ENCODE measurements around the gene CPNE1.
A peak's percentile ranks its signal among the peaks of the same experiment; 100 is the strongest.

Gene CPNE1

DNA sequence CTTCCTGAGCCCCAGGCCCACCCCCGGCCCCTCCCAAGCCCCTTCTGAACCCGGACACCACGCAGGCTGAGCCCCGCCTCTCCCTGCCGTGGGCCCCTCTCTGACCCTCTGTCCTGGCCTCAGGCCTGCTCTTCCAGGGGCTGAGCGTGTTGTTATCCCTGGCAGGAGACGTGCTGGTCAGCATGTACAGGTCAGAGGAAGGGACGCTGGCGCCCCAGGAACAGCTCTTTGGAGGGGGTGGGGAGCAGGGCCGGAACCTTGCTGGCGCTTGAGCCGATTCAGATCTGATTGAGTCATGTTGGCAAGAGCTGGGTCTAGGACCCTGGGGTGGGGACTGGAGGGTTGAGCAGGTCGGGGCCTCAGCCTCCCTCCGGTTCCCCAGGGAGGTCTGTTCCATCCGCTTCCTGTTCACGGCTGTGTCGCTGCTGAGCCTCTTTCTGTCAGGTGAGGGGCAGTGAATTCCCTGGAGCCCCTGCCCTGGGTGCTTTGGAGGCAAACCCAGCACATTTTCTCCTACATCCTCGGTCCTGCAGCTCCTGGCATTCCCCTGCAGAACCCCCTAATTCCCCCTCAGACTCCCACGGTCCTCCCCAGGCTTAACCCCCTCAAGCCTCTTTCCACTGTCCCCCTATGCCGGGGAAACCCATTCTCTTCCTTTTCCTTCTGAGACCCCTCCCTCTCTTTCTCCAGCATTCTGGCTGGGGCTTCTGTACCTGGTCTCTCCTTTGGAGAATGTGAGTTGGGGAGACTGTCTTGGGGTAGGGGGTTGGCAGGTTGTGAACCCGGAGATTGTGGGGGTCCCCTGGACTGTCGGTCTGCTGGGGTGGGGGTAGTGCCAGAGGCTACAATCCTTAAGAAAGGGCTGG lies 47.1 kb downstream of the CPNE1 start:
- Histone ChIP-seq H3K4me1 (ENCODE audit: insufficient read depth, poor library complexity, severe bottlenecking) (peaks cover 7% of the 10 kb centered on the region), H3K36me3 (ENCODE audit: low read depth) (peaks cover 7% of the 10 kb centered on the region; the same call in 1 of the 2 replicates), H3K27me3 (ENCODE audit: insufficient read depth, poor library complexity, severe bottlenecking) (no peaks in the 10 kb centered on the region), H3K9me3 (ENCODE audit: severe bottlenecking) (no peaks in the 10 kb centered on the region), H3K4me3 (ENCODE audit: severe bottlenecking) (peak overlapping the region; percentile 37), H3K27ac (ENCODE audit: poor library complexity, severe bottlenecking) (peak overlapping the region; percentile 69)
- peak; percentile 18 for ATAC-seq (ENCODE audit: low read depth)
- TF ChIP-seq, protein P1, sequence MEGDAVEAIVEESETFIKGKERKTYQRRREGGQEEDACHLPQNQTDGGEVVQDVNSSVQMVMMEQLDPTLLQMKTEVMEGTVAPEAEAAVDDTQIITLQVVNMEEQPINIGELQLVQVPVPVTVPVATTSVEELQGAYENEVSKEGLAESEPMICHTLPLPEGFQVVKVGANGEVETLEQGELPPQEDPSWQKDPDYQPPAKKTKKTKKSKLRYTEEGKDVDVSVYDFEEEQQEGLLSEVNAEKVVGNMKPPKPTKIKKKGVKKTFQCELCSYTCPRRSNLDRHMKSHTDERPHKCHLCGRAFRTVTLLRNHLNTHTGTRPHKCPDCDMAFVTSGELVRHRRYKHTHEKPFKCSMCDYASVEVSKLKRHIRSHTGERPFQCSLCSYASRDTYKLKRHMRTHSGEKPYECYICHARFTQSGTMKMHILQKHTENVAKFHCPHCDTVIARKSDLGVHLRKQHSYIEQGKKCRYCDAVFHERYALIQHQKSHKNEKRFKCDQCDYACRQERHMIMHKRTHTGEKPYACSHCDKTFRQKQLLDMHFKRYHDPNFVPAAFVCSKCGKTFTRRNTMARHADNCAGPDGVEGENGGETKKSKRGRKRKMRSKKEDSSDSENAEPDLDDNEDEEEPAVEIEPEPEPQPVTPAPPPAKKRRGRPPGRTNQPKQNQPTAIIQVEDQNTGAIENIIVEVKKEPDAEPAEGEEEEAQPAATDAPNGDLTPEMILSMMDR (IDR thresholded peaks at IDR 0.05; ENCODE audit: poor library complexity, severe bottlenecking): peak; percentile 68
- peak; percentile 96 for DNase-seq (ENCODE audit: low spot score)

DNA sequence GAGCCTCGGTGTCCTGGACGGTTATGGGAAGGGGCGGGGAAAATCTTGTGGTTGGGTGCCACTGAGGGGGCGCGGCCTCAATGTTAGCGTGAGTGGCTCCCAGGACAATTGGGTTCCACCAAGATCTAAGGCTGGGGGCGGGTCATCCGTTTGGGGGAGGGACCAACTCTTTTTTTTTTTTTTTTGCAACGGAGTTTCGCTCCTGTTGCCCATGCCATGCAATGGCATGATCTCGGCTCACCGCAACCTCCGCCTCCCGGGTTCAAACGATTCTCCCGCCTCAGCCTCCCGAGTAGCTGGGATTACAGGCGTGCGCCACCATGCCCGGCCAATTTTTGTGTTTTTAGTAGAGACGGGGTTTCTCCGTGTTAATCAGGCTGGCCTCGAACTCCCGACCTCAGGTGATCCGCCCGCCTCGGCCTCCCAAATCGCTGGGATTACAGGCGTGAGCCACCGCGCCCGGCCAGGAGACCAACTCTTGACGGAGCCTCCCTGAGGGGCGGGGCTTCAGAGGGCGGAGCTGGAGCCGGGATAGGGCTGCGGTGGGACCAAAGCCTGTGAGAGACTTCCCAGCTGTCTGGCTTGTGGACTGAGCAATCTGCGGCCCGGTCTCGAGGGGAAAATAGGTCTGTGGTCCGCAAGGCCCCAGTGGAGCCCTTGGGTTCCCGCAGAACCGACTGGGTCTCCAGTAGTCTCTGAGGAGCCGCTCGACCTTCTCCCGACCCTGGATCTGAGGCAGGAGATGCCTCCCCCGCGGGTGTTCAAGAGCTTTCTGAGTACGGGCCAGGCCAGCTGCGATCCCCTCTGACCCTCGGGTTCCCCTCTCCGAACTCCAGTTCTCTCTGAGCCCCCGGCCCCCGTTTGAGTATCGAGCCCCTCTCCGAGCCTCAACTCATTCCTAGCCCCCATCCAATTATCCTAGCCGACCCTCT lies 48.0 kb downstream of the CPNE1 start:
- peak overlapping the region; percentile 37 for H3K4me3 ChIP-seq (ENCODE audit: severe bottlenecking)
- ATAC-seq (ENCODE audit: low read depth): peak; percentile 24
- no peaks in the 10 kb centered on the region for H3K9me3 ChIP-seq (ENCODE audit: severe bottlenecking)
- peak overlapping the region; percentile 69 for H3K27ac ChIP-seq (ENCODE audit: poor library complexity, severe bottlenecking)
- no peaks in the 10 kb centered on the region for H3K27me3 ChIP-seq (ENCODE audit: insufficient read depth, poor library complexity, severe bottlenecking)
- DNase-seq (ENCODE audit: low spot score): peak; percentile 95
- TF ChIP-seq, protein P1 (IDR thresholded peaks at IDR 0.05; ENCODE audit: poor library complexity, severe bottlenecking): no peak
- H3K36me3 ChIP-seq (ENCODE audit: low read depth): no peaks in the 10 kb centered on the region
- H3K4me1 ChIP-seq (ENCODE audit: insufficient read depth, poor library complexity, severe bottlenecking): peaks cover 7% of the 10 kb centered on the region

DNA sequence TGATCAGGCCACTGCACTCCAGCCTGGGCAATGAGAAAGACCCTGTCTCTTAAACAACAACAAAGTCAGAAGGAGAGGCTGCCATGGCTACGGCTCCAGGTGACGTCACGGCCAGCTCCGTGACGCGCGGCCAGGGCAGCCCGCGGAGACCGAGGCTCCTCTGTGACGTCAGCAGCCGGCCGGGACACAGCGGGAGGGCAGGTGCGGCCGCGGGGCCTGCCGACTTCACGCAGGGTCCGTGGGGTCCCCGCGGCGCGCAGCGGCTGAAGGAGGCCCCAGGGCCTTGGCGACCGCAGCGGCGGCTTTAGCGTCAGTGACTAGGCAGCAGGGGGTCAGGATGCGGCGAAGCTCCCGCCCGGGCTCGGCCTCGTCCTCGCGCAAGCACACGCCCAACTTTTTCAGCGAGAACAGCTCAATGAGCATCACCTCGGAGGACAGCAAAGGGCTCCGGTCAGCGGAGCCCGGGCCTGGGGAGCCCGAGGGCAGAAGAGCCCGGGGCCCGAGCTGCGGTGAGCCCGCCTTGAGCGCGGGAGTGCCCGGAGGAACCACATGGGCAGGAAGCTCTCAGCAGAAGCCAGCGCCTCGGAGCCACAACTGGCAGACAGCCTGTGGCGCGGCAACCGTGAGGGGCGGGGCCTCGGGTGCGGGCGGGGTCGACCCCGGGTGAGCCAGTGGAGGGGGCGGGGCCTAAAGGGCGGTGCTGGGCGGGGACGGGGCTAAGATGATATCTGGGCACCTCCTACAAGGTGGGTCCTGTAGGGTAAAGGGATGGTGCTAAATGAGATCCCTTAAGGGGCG lies 48.8 kb downstream of the CPNE1 start, which contains the start of gene SPAG4:
Gene SPAG4 (plus strand): TSS at position 163 of the 798 bp plus-strand sequence. CDS start 175 bp downstream, at position 338.
- ATAC-seq (ENCODE audit: low read depth) (peak; percentile 70), DNase-seq (ENCODE audit: low spot score) (peak; percentile 100)
- no peaks in the 10 kb centered on the region for H3K36me3 ChIP-seq (ENCODE audit: low read depth)
- H3K4me3 ChIP-seq (ENCODE audit: severe bottlenecking): peak within 1 kb of the TSS; percentile 38
- peaks cover 7% of the 10 kb centered on the region for H3K4me1 ChIP-seq (ENCODE audit: insufficient read depth, poor library complexity, severe bottlenecking)
- H3K27me3 ChIP-seq (ENCODE audit: insufficient read depth, poor library complexity, severe bottlenecking): no peaks in the 10 kb centered on the region
- peak within 1 kb of the TSS; percentile 69 for H3K27ac ChIP-seq (ENCODE audit: poor library complexity, severe bottlenecking)
- TF ChIP-seq, protein P1 (IDR thresholded peaks at IDR 0.05; ENCODE audit: poor library complexity, severe bottlenecking): no peak
- H3K9me3 ChIP-seq (ENCODE audit: severe bottlenecking): no peaks in the 10 kb centered on the region

DNA sequence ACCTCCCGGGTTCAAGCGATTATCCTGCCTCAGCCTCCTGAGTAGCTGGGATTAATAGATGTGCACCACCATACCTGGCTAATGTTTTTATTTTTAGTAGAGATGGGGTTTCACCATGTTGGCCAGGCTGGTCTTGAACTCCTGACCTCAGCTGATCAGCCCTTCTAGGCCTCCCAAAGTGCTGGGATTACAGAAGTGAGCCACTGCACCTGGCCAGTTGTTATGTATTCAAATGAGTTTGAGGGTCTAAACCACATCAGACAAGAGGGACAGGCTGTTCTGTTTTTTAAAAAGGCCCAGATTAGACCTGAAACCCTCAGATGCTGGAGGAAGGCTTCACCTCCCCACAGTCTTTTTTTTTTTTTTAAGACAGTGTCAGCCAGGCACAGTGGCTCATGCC lies 53.2 kb downstream of the CPNE1 start:
- Histone ChIP-seq H3K36me3 (ENCODE audit: low read depth) (no peaks in the 10 kb centered on the region), H3K4me3 (ENCODE audit: severe bottlenecking) (no peak overlapping the region), H3K27me3 (ENCODE audit: insufficient read depth, poor library complexity, severe bottlenecking) (no peaks in the 10 kb centered on the region), H3K27ac (ENCODE audit: poor library complexity, severe bottlenecking) (no peak overlapping the region), H3K4me1 (ENCODE audit: insufficient read depth, poor library complexity, severe bottlenecking) (peaks cover 12% of the 10 kb centered on the region), H3K9me3 (ENCODE audit: severe bottlenecking) (no peaks in the 10 kb centered on the region)
- peak; percentile 15 for DNase-seq (ENCODE audit: low spot score)
- TF ChIP-seq, protein P1 (IDR thresholded peaks at IDR 0.05; ENCODE audit: poor library complexity, severe bottlenecking): no peak
- no peak for ATAC-seq (ENCODE audit: low read depth)

Data from RWPE2 (cell line).